ENCODE results near the gene IGFLR1.

- no peak for TF ChIP-seq CTCF (IDR thresholded peaks at IDR 0.05)
- TF ChIP-seq GABPB1 (CRISPR knock-in tag; IDR thresholded peaks at IDR 0.05): no peak
- no peak for TF ChIP-seq ATF1 (CRISPR knock-in tag; IDR thresholded peaks at IDR 0.05)
- TF ChIP-seq ZBTB43 (CRISPR knock-in tag; IDR thresholded peaks at IDR 0.05): no peak
- no peak for TF ChIP-seq E2F1 (CRISPR knock-in tag; IDR thresholded peaks at IDR 0.05)
- no peak for TF ChIP-seq NFYB (CRISPR knock-in tag; conservative IDR thresholded peaks at IDR 0.05; ENCODE audit: low read depth)
- no peak for TF ChIP-seq JAZF1 (CRISPR knock-in tag; IDR thresholded peaks at IDR 0.05)
Measured at GRCh38 chr19:35738887-35739229, 3.4 kb downstream of the IGFLR1 start.
